ENCODE results near the gene SARDH. TPM values are rescaled to one million over a fixed set of nuclear protein-coding genes. Genes with fewer than 3 reads are reported as not detected.

SARDH gene
- total RNA-seq, 1 donor from 2014 or later, result 0.56 TPM

DNA sequence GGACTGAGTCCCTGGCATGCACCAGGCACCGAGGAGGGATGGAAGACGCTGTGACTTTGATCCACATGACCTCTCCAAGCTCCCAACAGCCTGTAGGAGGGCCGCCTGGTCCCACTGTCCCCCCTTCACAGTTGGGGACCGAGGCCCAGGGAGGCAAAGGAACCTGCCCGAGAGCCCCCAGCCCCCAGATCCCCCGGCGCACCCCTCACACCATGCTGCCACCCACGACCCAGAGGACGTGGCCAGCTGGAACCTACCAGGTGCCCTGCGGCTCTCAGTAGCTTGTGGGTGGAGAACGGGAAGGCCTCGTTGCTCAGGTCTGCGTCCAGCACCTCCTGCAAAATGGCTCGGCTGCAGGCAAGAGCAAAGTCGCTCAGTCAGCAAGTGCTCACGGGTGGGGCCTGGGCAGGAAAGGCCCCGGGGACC lies 53.2 kb downstream of the SARDH start:
- Mint-ChIP-seq H3K36me3 (ENCODE audit: unreplicated experiment) (no peaks in the 10 kb centered on the region), H3K9me3 (ENCODE audit: unreplicated experiment) (no peaks in the 10 kb centered on the region), H3K4me3 (ENCODE audit: unreplicated experiment) (no peak overlapping the region), H3K4me1 (ENCODE audit: unreplicated experiment) (no peaks in the 10 kb centered on the region), H3K27ac (ENCODE audit: unreplicated experiment) (no peak overlapping the region), H3K27me3 (ENCODE audit: unreplicated experiment) (no peaks in the 10 kb centered on the region)
- TF ChIP-seq, protein P1, sequence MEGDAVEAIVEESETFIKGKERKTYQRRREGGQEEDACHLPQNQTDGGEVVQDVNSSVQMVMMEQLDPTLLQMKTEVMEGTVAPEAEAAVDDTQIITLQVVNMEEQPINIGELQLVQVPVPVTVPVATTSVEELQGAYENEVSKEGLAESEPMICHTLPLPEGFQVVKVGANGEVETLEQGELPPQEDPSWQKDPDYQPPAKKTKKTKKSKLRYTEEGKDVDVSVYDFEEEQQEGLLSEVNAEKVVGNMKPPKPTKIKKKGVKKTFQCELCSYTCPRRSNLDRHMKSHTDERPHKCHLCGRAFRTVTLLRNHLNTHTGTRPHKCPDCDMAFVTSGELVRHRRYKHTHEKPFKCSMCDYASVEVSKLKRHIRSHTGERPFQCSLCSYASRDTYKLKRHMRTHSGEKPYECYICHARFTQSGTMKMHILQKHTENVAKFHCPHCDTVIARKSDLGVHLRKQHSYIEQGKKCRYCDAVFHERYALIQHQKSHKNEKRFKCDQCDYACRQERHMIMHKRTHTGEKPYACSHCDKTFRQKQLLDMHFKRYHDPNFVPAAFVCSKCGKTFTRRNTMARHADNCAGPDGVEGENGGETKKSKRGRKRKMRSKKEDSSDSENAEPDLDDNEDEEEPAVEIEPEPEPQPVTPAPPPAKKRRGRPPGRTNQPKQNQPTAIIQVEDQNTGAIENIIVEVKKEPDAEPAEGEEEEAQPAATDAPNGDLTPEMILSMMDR (IDR thresholded peaks at IDR 0.05), result no peak
- DNase-seq (ENCODE audit: extremely low spot score, unreplicated experiment), result no peak

DNA sequence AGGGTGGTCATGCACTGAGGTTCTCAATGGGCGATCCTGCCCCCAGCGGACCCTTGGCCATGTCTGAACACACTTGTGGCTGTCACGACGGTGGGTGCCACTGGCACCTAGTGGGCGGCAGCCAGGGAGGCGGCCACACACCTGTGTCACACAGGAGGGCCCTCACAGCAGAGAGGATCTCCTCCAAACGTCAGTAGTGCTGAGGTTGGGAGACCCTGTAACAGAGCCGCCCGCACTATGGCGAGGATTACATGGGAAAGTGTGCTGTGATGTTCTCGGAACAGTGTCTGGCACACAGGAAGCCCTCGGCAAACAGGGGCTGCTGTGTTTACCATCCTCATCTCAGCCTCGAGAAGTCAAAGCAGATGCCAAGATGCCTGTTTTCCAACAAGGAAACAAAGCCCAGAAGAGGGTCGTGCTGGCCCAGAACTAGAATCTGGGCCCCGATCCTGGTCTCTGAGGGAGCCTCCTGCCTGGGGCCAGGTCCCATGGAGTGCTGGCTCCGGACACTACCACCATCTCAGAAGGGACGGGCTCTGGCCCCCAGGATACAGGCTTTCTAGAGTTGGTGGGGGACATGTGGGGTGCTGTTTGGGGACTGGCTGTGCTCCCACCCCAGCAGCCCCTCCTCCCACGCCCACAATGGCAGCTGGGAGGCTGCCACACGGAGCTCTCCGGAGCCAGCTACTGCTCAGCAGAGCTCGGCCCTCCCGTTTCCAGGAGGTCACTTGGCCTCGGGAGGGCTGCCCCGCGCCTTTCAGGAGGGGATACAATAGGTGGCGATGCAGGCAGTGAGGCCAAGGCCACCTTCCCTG lies 53.8 kb downstream of the SARDH start:
- no peaks in the 10 kb centered on the region for H3K27me3 Mint-ChIP-seq (ENCODE audit: unreplicated experiment)
- no peak overlapping the region for H3K4me3 Mint-ChIP-seq (ENCODE audit: unreplicated experiment)
- no peaks in the 10 kb centered on the region for H3K36me3 Mint-ChIP-seq (ENCODE audit: unreplicated experiment)
- no peak for DNase-seq (ENCODE audit: extremely low spot score, unreplicated experiment)
- H3K4me1 Mint-ChIP-seq (ENCODE audit: unreplicated experiment), result no peaks in the 10 kb centered on the region
- no peaks in the 10 kb centered on the region for H3K9me3 Mint-ChIP-seq (ENCODE audit: unreplicated experiment)
- no peak overlapping the region for H3K27ac Mint-ChIP-seq (ENCODE audit: unreplicated experiment)
- TF ChIP-seq, protein P1 (IDR thresholded peaks at IDR 0.05), result no peak

DNA sequence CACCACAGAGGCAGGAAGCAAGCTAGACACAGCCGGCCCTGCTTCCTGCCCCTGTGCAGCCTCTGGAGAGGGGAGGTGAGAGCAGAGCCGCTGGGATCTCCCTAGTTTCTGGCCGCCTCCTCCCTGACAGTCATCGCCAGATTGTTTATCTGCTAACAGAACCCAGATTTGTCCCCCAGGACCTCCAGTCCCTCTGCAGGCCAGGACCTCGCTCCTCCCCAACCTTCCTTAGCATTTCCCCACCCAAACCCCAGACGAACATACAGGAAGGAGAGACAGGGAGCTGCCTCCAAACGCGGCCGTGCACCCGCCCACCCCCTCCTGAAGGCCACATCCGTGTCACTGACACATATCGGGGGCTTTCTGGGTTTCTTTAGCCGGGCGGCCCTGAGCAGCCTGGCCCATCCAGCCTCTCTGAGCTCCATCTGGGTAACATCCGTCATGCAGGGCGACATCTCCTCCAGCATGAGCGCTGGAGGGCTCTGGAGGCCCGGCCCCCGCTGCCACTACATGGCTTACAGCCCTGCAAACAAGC lies 54.5 kb downstream of the SARDH start:
- H3K27me3 Mint-ChIP-seq (ENCODE audit: unreplicated experiment), result peaks cover 3% of the 10 kb centered on the region
- no peak for DNase-seq (ENCODE audit: extremely low spot score, unreplicated experiment)
- no peaks in the 10 kb centered on the region for H3K36me3 Mint-ChIP-seq (ENCODE audit: unreplicated experiment)
- no peaks in the 10 kb centered on the region for H3K4me1 Mint-ChIP-seq (ENCODE audit: unreplicated experiment)
- TF ChIP-seq, protein P1 (IDR thresholded peaks at IDR 0.05), result no peak
- H3K9me3 Mint-ChIP-seq (ENCODE audit: unreplicated experiment), result no peaks in the 10 kb centered on the region
- H3K27ac Mint-ChIP-seq (ENCODE audit: unreplicated experiment), result no peak overlapping the region
- H3K4me3 Mint-ChIP-seq (ENCODE audit: unreplicated experiment), result no peak overlapping the region

DNA sequence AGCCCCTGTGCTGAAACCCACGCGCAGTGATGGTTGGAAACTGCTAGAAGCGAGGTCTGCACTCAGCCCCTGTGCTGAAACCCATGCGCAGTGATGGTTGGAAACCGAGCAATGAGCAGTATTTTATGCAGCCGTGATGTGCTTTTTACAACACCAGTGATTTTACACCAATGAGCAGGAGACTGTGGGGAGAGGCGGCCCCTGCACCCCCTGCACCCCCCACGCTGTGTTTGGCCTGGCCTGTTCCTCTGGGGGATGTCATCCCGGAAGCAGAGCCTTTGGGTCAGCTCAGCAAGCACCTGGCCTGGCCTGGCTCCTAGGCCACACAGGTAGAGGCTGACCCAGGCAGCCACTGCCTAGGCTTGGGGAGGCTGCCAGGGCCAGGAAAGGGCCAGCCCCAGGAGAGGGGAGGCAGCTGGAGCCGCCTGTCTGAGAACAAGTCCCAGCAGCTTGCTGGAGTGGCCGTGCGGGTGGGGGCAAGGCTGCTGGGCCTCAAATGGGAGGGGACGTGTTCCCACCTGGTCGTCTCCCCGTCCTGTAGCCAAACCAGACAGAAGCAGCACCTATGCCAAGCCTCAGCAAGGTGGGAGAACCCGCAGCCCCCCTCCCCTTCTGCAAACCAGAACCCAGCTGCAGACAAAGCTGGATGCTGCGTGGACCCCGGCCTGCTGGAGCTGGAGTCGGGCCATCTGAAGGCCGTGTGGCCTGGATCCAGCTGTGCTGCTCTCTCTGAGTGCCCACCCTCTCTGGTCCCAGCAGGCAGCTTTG lies 55.1 kb downstream of the SARDH start:
- Mint-ChIP-seq H3K27ac (ENCODE audit: unreplicated experiment) (no peak overlapping the region), H3K27me3 (ENCODE audit: unreplicated experiment) (peaks cover 8% of the 10 kb centered on the region), H3K4me3 (ENCODE audit: unreplicated experiment) (no peak overlapping the region), H3K4me1 (ENCODE audit: unreplicated experiment) (no peaks in the 10 kb centered on the region), H3K9me3 (ENCODE audit: unreplicated experiment) (no peaks in the 10 kb centered on the region), H3K36me3 (ENCODE audit: unreplicated experiment) (no peaks in the 10 kb centered on the region)
- no peak for DNase-seq (ENCODE audit: extremely low spot score, unreplicated experiment)
- TF ChIP-seq, protein P1 (IDR thresholded peaks at IDR 0.05), result no peak
